BLaER1 (cell line): ENCODE results near the gene DNAI4.

ENCODE experiments used
- H3K27ac ChIP-seq: shearing (Covaris generic); formaldehyde crosslinking; 2 replicates; pipeline ENCODE4 v1.8.1; 2022
- H3K27me3 ChIP-seq: shearing (Covaris generic); formaldehyde crosslinking; 2 replicates; pipeline ENCODE4 v1.8.1; 2022
- H3K36me3 ChIP-seq: shearing (Covaris generic); formaldehyde crosslinking; 2 replicates; pipeline ENCODE4 v1.8.1; 2022
- H3K4me1 ChIP-seq: shearing (Covaris generic); formaldehyde crosslinking; 2 replicates; pipeline ENCODE4 v1.8.1; 2022
- H3K4me2 ChIP-seq: shearing (Covaris generic); formaldehyde crosslinking; 2 replicates; pipeline ENCODE4 v1.8.1; 2022
- H3K4me3 ChIP-seq: shearing (Covaris generic); formaldehyde crosslinking; 2 replicates; pipeline ENCODE4 v1.8.1; 2022
- H3K9ac ChIP-seq: shearing (Covaris generic); formaldehyde crosslinking; 2 replicates; pipeline ENCODE4 v1.8.1; 2022
- H3K9me3 ChIP-seq: shearing (Covaris generic); formaldehyde crosslinking; 2 replicates; pipeline ENCODE4 v1.8.1; 2022
- H4K20me1 ChIP-seq: shearing (Covaris generic); formaldehyde crosslinking; 2 replicates; pipeline ENCODE4 v1.8.1; 2022
- Cebpa-rat ChIP-seq: shearing (Covaris generic); IDR thresholded peaks from 2 replicates; pipeline ENCODE4 v1.8.1; 2022

The DNAI4 gene

GRCh38 chr1:66943361-66943969, 18.8 kb upstream of the DNAI4 start:
- no peak overlapping the region for H3K4me2 ChIP-seq
- peaks cover 71% of the 10 kb centered on the region for H4K20me1 ChIP-seq

GRCh38 chr1:66940981-66941380, 16.3 kb upstream of the DNAI4 start:
- TF ChIP-seq Cebpa-rat = no peak

More at GRCh38 chr1:66943361-66943969, 18.8 kb upstream of the DNAI4 start:
- no peak overlapping the region for H3K27ac ChIP-seq
- TF ChIP-seq Cebpa-rat = no peak
- no peaks in the 10 kb centered on the region for H3K27me3 ChIP-seq
- 0 out of 2 replicates have a peak, but pooled peaks cover 5% of the 10 kb centered on the region for H3K4me1 ChIP-seq
- H3K36me3 ChIP-seq = peaks cover 52% of the 10 kb centered on the region
- H3K9me3 ChIP-seq = no peaks in the 10 kb centered on the region
- no peak overlapping the region for H3K9ac ChIP-seq
- no peak overlapping the region for H3K4me3 ChIP-seq

GRCh38 chr1:66938613-66939012, 14.0 kb upstream of the DNAI4 start:
- Histone ChIP-seq H3K4me2 (no peak overlapping the region), H3K27me3 (no peaks in the 10 kb centered on the region), H3K4me1 (peaks cover 13% of the 10 kb centered on the region), H3K36me3 (peaks cover 25% of the 10 kb centered on the region), H3K27ac (no peak overlapping the region), H3K4me3 (no peak overlapping the region), H3K9ac (no peak overlapping the region), H3K9me3 (no peaks in the 10 kb centered on the region), H4K20me1 (peaks cover 93% of the 10 kb centered on the region)
- TF ChIP-seq Cebpa-rat = no peak

More at GRCh38 chr1:66940981-66941380, 16.3 kb upstream of the DNAI4 start:
- Histone ChIP-seq H3K9me3 (no peaks in the 10 kb centered on the region), H3K4me1 (no peaks in the 10 kb centered on the region), H4K20me1 (peaks cover 86% of the 10 kb centered on the region), H3K9ac (no peak overlapping the region), H3K4me3 (no peak overlapping the region), H3K36me3 (peaks cover 38% of the 10 kb centered on the region), H3K27ac (no peak overlapping the region), H3K4me2 (no peak overlapping the region), H3K27me3 (no peaks in the 10 kb centered on the region)

- H3K4me2 ChIP-seq = no peak overlapping the region
Observed at GRCh38 chr1:66937529-66938234, 13.0 kb upstream of the DNAI4 start.

GRCh38 chr1:66933887-66934700, 9.4 kb upstream of the DNAI4 start:
- Histone ChIP-seq H4K20me1 (peaks cover 95% of the 10 kb centered on the region), H3K4me2 (peak overlapping the region; percentile 85), H3K27me3 (no peaks in the 10 kb centered on the region), H3K9ac (peak overlapping the region; percentile 39), H3K4me3 (peak overlapping the region; percentile 42), H3K36me3 (0 out of 2 replicates have a peak, but pooled peaks cover 7% of the 10 kb centered on the region), H3K9me3 (no peaks in the 10 kb centered on the region), H3K27ac (no peak overlapping the region), H3K4me1 (peaks cover 45% of the 10 kb centered on the region)
- TF ChIP-seq Cebpa-rat = no peak

More at GRCh38 chr1:66937529-66938234, 13.0 kb upstream of the DNAI4 start:
- Histone ChIP-seq H3K9me3 (no peaks in the 10 kb centered on the region), H3K36me3 (peaks cover 22% of the 10 kb centered on the region), H4K20me1 (peaks cover 99% of the 10 kb centered on the region), H3K9ac (no peak overlapping the region), H3K4me1 (peaks cover 22% of the 10 kb centered on the region), H3K27me3 (no peaks in the 10 kb centered on the region), H3K27ac (no peak overlapping the region), H3K4me3 (no peak overlapping the region)
- TF ChIP-seq Cebpa-rat = no peak

- TF ChIP-seq Cebpa-rat = no peak
- Histone ChIP-seq H3K27ac (no peak overlapping the region), H3K9me3 (no peaks in the 10 kb centered on the region), H3K4me3 (no peak overlapping the region), H3K9ac (no peak overlapping the region), H3K4me2 (peak overlapping the region; percentile 85), H3K27me3 (no peaks in the 10 kb centered on the region), H3K36me3 (0 out of 2 replicates have a peak, but pooled peaks cover 7% of the 10 kb centered on the region), H3K4me1 (peaks cover 45% of the 10 kb centered on the region), H4K20me1 (peaks cover 85% of the 10 kb centered on the region)
Observed at GRCh38 chr1:66932291-66932690, 7.6 kb upstream of the DNAI4 start.

- 0 out of 2 replicates have a peak, but pooled peaks cover 6% of the 10 kb centered on the region for H3K36me3 ChIP-seq
- no peaks in the 10 kb centered on the region for H3K27me3 ChIP-seq
- no peak for TF ChIP-seq Cebpa-rat
- peaks cover 78% of the 10 kb centered on the region for H4K20me1 ChIP-seq
- peak overlapping the region; percentile 97 for H3K4me3 ChIP-seq
- H3K9ac ChIP-seq = peak overlapping the region; percentile 91
- peak overlapping the region; percentile 85 for H3K4me2 ChIP-seq
- no peaks in the 10 kb centered on the region for H3K9me3 ChIP-seq
- peak overlapping the region; percentile 93 for H3K27ac ChIP-seq
- peaks cover 50% of the 10 kb centered on the region for H3K4me1 ChIP-seq
Observed at GRCh38 chr1:66931590-66931989, 6.9 kb upstream of the DNAI4 start.

- H3K4me3 ChIP-seq = peak overlapping the region; percentile 97
- H3K9me3 ChIP-seq = no peaks in the 10 kb centered on the region
- TF ChIP-seq Cebpa-rat = no peak
- peaks cover 74% of the 10 kb centered on the region for H4K20me1 ChIP-seq
- peak overlapping the region; percentile 93 for H3K27ac ChIP-seq
- no peaks in the 10 kb centered on the region for H3K27me3 ChIP-seq
- no peaks in the 10 kb centered on the region for H3K36me3 ChIP-seq
- peak overlapping the region; percentile 91 for H3K9ac ChIP-seq
- peaks cover 58% of the 10 kb centered on the region for H3K4me1 ChIP-seq
- peak overlapping the region; percentile 85 for H3K4me2 ChIP-seq
Observed at GRCh38 chr1:66930823-66931174, 6.1 kb upstream of the DNAI4 start.

- peak; percentile 60 for TF ChIP-seq Cebpa-rat
- H3K36me3 ChIP-seq = no peaks in the 10 kb centered on the region
- H3K27ac ChIP-seq = peak overlapping the region; percentile 93
- H3K9ac ChIP-seq = peak overlapping the region; percentile 91
- peaks cover 62% of the 10 kb centered on the region for H3K4me1 ChIP-seq
- H3K4me2 ChIP-seq = peak overlapping the region; percentile 85
- no peaks in the 10 kb centered on the region for H3K27me3 ChIP-seq
- no peaks in the 10 kb centered on the region for H3K9me3 ChIP-seq
- peak overlapping the region; percentile 97 for H3K4me3 ChIP-seq
- peaks cover 72% of the 10 kb centered on the region for H4K20me1 ChIP-seq
Observed at GRCh38 chr1:66929999-66930822, 5.6 kb upstream of the DNAI4 start.
